GM19395 (cell line): ENCODE measurements around the gene MYH15.

Source experiments
- ATAC-seq: cut with Tn5 transposase; IDR thresholded peaks from one replicate; pipeline ENCODE4 v1.9.1; 2021; ENCODE audit warnings: mild to moderate bottlenecking, moderate library complexity; ENCODE audit not compliant: unreplicated experiment

Gene MYH15

DNA sequence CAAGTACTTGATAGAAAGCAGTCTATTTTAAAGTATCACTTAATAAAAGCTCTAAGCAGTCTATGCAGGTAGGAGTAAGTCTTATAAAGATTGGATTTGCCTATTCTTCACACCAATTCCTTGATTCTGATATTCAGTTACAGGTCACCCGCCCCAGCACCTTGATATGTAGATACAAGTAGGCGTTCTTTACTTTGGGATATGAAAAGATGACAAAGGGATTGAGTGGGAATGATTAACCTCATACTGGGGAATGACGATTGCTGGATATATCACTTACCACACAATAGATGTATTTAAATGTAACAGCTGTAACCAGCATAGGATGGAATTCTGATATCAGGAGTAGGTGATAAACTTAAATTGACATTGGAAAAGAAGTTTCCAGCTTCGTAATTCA, 166.9 kb downstream of the MYH15 start:
- ATAC-seq, result no peak

DNA sequence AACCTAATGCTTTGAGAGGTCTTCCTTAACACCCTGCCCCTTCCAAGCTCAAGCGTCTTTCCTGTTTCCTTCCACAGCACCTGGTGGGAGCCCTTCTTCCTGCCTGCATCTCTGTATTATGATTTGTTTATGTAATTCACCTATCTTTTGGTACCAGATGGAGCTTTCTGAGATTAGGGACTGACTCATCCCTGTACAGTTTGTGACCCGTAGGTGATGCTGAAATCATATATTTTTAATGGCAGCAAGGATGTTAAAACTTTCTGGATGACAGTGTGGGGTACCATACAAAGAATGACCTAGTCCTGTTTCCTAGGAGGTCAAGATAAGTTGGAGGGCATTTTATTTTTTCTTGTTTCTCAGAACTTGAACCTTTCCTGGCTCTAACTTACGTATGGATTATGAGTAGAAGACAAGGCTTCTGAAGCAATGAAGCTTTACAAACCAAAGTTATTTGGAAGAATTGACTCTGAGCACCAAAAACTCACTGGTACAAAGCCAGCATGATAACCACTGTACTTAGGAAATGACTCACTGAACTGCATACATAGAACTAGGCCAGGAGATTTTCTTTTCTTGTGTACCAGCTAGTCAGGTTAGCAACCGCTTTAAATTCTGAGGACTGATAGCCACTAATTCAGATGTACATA, 167.4 kb downstream of the MYH15 start:
- peak; percentile 70 for ATAC-seq

DNA sequence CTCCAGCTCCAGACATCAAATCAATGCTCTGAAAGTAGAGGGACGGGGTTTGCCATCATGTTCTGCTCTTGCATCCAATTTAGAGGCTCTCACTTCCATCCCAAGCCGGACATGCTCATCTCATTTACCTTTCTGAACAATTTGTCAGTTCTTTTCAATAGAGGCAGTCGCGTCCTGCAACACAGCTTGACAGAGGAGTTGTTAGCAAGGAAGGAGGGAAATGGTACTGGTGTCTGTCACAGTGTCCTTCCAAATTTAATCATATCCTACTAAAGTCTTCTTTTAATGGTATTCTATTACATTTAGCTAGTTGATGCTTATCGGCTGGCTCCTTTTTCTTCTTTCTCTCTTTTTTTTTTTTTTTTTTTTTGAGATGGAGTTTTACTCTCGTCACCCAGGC, 168.5 kb downstream of the MYH15 start:
- no peak for ATAC-seq

DNA sequence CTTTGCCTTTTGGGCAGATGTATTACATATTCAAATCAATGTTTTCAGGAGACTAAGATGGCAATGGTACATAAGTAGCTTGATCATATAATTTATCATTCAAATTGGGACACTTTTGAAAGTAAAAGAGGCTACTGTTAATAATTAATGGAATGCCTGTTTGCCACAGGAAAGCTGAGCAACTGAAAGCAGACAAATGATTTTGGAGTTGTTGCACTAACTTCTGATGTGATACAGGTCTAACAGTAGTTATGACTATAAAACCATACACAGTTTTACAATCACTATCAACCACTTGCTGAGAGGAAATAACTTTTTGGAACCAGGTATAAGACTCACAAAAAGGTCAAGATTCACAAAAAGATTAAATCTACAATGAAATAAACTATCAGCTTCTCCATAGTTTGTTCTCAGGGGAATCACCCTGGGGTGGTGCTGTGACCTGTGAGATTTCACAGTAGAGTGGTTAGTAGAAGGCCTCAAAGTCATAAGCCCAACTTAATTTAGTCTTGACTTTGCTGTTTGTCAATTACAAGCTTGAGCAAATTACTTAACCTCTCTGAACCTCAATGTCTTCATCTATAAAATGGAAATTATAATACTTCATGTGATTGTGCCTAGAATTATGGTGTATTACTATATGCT, 171.4 kb downstream of the MYH15 start:
- ATAC-seq, result peak; percentile 56

DNA sequence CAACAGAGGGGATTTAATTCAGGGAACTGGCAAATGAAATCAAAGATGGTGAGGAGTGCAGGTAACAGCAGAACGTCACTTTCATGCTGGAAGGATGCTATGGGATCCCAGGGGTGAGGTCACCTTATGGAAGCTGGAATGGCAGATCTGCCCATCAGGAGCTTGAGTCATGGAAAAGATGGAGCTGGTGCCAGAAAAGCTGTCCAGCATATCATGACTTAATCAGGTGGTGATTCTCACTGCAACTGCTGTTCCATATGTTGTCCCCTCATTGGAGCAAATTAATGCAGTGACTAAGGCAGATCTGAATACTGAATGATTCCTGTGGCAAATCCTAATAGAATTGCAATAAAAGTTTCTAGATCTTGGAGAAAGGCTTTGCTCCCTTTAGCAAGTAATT, 175.7 kb downstream of the MYH15 start:
- ATAC-seq, result no peak

DNA sequence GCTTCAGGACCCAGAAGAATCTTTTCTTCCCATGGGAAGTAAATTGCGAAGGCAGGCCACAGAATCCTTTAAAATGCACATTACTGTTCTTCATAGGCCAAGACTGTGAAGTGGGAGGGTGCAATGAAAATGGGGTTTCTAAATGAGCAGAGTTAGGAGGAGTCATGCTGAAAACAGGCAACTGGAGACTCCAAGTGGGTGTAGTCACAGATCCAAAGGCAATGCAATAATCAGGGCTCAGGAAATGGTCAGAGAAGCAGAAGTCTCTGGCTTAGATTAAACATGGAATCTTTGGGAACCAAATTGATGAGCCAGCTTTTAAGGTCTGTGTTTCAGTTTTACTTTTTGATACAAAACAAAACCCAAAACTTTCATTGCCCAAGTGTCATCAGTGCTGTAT, 176.4 kb downstream of the MYH15 start:
- ATAC-seq, result no peak

DNA sequence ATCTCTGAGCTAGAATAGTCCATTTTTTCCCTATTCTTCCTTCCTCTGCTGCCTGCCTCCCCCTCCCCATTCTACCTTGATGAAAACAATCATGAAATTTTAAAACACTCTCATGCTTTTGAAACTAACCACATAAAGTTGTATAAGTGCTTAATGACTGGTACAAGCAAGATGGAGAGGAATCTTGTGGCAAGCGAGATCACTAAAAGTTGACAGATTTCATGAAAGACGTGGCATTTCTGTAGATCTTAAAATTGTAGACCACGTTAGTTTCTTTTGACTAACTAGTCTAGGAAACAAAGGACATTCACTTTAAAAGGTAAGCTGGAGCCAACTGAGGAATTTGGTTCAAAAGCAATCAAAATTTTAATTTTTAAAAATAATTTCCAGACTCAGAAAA, 178.6 kb downstream of the MYH15 start:
- ATAC-seq, result no peak
